Caco-2 (cell line): Measurements from ENCODE around the gene KCNK13. TPM values are rescaled to one million over a fixed set of nuclear protein-coding genes. Genes with fewer than 3 reads are reported as not detected.

Source experiments
- BruUV-seq: library from RNA; stranded (reverse); fragments of 400-500 nt; replicated peaks from 2 replicates; lab custom pipeline; 2021; lab: Mats Ljungman, UMichigan
- CTCF ChIA-PET: fragments of 300-600 bp; sonication (Branson Sonifier 250); formaldehyde crosslinking; loops from one replicate; lab custom pipeline; 2022; ENCODE audit warnings: antibody characterized with exemption; lab: Charles Lee
- POLR2A ChIA-PET: fragments of 300-600 bp; sonication (Branson Sonifier 250); formaldehyde crosslinking; loops from one replicate; lab custom pipeline; 2022; ENCODE audit warnings: antibody characterized with exemption; lab: Charles Lee
- DNase-seq, 2 experiments: peaks; one replicate each; pipeline versions ENCODE4 v3.0.0 to v3.0.0-alpha.2; 2020 to 2022
- H3K27me3 ChIP-seq: replicated peaks from 2 replicates; pipeline ENCODE4 v1.6.0; 2011; ENCODE audit warnings: low read length; ENCODE audit not compliant: control insufficient read depth, insufficient read depth
- H3K36me3 ChIP-seq: 2 replicates; pipeline ENCODE4 v1.5.1; 2011; ENCODE audit warnings: low read length; ENCODE audit not compliant: control insufficient read depth, insufficient read depth
- H3K4me1 ChIP-seq: fragments of 250-450 bp; sonication (Bioruptor Pico); 2 replicates; pipeline ENCODE4 v1.5.1; 2020; ENCODE audit warnings: mild to moderate bottlenecking
- H3K4me3 ChIP-seq: 2 replicates; pipeline ENCODE4 v1.5.1; 2011; ENCODE audit warnings: low read depth, mild to moderate bottlenecking, control low read depth, low read length
- H3K9me3 ChIP-seq: fragments of 250-450 bp; sonication (Bioruptor Pico); 2 replicates; pipeline ENCODE4 v1.5.1; 2020; ENCODE audit warnings: mild to moderate bottlenecking, moderate library complexity
- H3K27ac Mint-ChIP-seq: one replicate; pipeline ENCODE4 v1.8.0; 2022; ENCODE audit warnings: mixed read lengths; ENCODE audit not compliant: unreplicated experiment
- H3K27me3 Mint-ChIP-seq: one replicate; pipeline ENCODE4 v1.8.0; 2022; ENCODE audit warnings: mixed read lengths; ENCODE audit not compliant: insufficient read depth, unreplicated experiment
- H3K36me3 Mint-ChIP-seq: one replicate; pipeline ENCODE4 v1.8.0; 2022; ENCODE audit warnings: mild to moderate bottlenecking, mixed read lengths; ENCODE audit not compliant: insufficient read depth, unreplicated experiment
- H3K4me1 Mint-ChIP-seq: one replicate; pipeline ENCODE4 v1.8.0; 2022; ENCODE audit warnings: low read depth, mixed read lengths; ENCODE audit not compliant: unreplicated experiment
- H3K4me3 Mint-ChIP-seq: one replicate; pipeline ENCODE4 v1.8.0; 2022; ENCODE audit warnings: mild to moderate bottlenecking, moderate library complexity, mixed read lengths; ENCODE audit not compliant: unreplicated experiment
- H3K9me3 Mint-ChIP-seq: one replicate; pipeline ENCODE4 v1.8.0; 2022; ENCODE audit warnings: mixed read lengths; ENCODE audit not compliant: unreplicated experiment
- intact Hi-C: fragments of 100-400 bp; cut with micrococcal nuclease; formaldehyde crosslinking; loops from one replicate; pipeline ENCODE4 v1.10.0; 2022; ENCODE audit not compliant: unreplicated experiment
- total RNA-seq: library from RNA; stranded (reverse); gene quantifications from 2 replicates; pipeline ENCODE4 v1.2.3, GENCODE V29; 2022
- TF ChIP-seq, protein P1 (sequence below), 2 experiments: fragments of 200-600 bp in 1 of 2; IDR thresholded peaks; 1 replicate in 1 of 2; 2 replicates in 1 of 2; pipeline versions ENCODE4 v1.5.1 to v1.8.0; 2011 to 2022; ENCODE audit warnings: antibody characterized with exemption in 1 of 2, control low read depth in 1 of 2, inconsistent platforms in 1 of 2, low read depth in 1 of 2, low read length in 1 of 2, mild to moderate bottlenecking in 1 of 2, moderate library complexity in 1 of 2; ENCODE audit not compliant: insufficient read depth in 1 of 2, severe bottlenecking in 1 of 2, unreplicated experiment in 1 of 2

KCNK13 gene
- total RNA-seq, 1 experiment from 2014 or later = not detected

DNA sequence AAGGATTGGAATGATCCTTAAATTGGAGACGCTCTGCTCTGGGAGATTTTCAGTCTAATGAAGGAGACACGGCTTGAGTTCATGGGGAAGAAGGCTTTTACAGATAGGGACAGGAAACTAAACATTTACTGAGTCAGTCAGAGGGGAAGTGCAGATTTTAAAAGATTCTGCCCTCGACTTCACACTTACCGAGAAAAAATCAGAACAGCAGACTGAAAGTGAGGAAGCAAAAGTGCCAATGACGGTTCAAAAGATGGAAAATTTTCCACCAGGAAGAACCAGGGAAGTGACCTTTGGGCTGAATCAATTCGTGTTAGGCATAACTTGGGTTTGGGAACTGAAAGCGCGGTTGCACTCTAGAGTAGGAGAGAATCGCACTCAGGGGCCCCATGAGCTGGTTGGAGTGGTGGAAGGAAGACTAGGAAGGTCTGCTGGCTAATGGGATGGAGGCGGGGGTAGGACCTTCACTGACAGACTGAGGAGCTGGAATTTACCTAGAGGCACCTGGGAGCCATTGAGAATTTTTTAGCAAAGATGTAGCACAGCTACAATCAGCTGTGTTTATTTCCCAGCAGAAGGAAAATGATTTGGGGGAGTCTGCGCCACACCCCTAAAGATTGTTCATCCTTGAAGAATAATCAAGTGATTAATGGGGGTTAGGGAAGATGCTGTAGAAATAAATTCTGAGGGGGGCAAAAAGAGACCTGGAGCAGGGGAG lies 1.2 kb downstream of the KCNK13 start:
- Mint-ChIP-seq H3K36me3 (no peaks in the 10 kb centered on the region), H3K4me3 (peak overlapping the region; percentile 85), H3K27ac (no peak overlapping the region), H3K9me3 (no peaks in the 10 kb centered on the region), H3K27me3 (peaks cover 35% of the 10 kb centered on the region), H3K4me1 (peaks cover 10% of the 10 kb centered on the region)
- no peaks in the 10 kb centered on the region for H3K36me3 ChIP-seq
- peaks cover 8% of the 10 kb centered on the region; the same call in 1 of the 2 replicates for H3K4me1 ChIP-seq
- H3K4me3 ChIP-seq = no peak overlapping the region
- peaks cover 5% of the 10 kb centered on the region for H3K27me3 ChIP-seq
- TF ChIP-seq, protein P1, sequence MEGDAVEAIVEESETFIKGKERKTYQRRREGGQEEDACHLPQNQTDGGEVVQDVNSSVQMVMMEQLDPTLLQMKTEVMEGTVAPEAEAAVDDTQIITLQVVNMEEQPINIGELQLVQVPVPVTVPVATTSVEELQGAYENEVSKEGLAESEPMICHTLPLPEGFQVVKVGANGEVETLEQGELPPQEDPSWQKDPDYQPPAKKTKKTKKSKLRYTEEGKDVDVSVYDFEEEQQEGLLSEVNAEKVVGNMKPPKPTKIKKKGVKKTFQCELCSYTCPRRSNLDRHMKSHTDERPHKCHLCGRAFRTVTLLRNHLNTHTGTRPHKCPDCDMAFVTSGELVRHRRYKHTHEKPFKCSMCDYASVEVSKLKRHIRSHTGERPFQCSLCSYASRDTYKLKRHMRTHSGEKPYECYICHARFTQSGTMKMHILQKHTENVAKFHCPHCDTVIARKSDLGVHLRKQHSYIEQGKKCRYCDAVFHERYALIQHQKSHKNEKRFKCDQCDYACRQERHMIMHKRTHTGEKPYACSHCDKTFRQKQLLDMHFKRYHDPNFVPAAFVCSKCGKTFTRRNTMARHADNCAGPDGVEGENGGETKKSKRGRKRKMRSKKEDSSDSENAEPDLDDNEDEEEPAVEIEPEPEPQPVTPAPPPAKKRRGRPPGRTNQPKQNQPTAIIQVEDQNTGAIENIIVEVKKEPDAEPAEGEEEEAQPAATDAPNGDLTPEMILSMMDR (IDR thresholded peaks at IDR 0.05; ENCODE audit: insufficient read depth in 1 of 2, low read depth in 1 of 2, low read length in 1 of 2, severe bottlenecking in 1 of 2, unreplicated experiment in 1 of 2) = no peak
- BruUV-seq = no TSS peak
- peaks cover 4% of the 10 kb centered on the region; the same call in 1 of the 2 replicates for H3K9me3 ChIP-seq
- ChIA-PET CTCF (interaction anchor here (0.9 kb wide), 1 partner anchor 109 kb away, joined by 3 read pairs; the partner anchor contains the start of gene EFCAB11), POLR2A (no interaction called here)
- DNase-seq = no peak
- intact Hi-C loops = loop anchor here (5.0 kb wide), 1 partner anchor 174 kb away; no protein-coding TSS in a partner anchor

DNA sequence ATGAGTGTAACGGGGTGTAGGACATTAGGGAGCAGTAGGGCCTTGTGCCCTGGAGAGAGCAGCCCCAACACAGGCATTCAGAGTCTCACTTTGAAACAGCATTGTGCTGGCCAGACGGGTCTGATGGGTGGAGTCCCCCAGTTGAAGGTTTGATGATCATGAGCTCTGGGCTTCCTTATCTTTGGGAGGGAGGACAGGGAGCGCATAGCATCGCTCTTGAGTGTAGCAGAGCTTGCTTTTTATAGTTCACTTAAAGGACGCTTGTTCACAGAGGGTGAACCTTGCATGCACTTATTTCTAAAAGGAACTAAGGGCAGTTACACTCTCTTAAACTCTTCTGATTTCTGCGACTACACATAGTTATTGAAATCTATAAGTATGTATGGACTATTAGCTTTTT lies 10.6 kb downstream of the KCNK13 start:
- no TSS peak for BruUV-seq
- no peaks in the 10 kb centered on the region; the same call in 1 of the 2 replicates for H3K27me3 ChIP-seq
- no peaks in the 10 kb centered on the region for H3K4me1 ChIP-seq
- Mint-ChIP-seq H3K36me3 (no peaks in the 10 kb centered on the region), H3K27me3 (peaks cover 23% of the 10 kb centered on the region), H3K4me3 (no peak overlapping the region), H3K27ac (no peak overlapping the region), H3K9me3 (no peaks in the 10 kb centered on the region), H3K4me1 (no peaks in the 10 kb centered on the region)
- ChIA-PET POLR2A (no interaction called here), CTCF (no interaction called here)
- no peaks in the 10 kb centered on the region for H3K36me3 ChIP-seq
- intact Hi-C loops = no loop called here
- TF ChIP-seq, protein P1 (IDR thresholded peaks at IDR 0.05; ENCODE audit: insufficient read depth in 1 of 2, low read depth in 1 of 2, low read length in 1 of 2, severe bottlenecking in 1 of 2, unreplicated experiment in 1 of 2) = no peak
- no peak for DNase-seq
- no peaks in the 10 kb centered on the region for H3K9me3 ChIP-seq
- H3K4me3 ChIP-seq = no peak overlapping the region

DNA sequence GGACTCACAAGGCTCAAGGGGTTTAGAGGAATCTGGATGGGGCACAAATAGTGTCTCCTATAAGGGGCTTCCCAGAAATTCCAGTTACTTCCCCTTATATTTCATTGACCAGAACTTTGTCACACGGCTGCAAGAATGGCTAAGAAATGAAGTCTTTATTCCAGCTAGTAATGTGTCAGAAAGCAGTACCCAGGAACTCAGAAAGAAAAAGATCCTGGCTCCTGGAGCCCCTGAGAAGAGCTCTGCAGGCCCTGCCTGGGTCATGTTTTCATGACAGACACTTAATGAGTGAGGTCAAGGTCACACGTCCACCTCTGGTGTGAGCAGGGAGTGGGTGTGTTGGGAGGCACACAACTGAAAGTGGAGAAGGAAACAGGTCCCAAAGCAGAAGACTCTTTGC lies 17.8 kb downstream of the KCNK13 start:
- Mint-ChIP-seq H3K4me3 (no peak overlapping the region), H3K36me3 (no peaks in the 10 kb centered on the region), H3K4me1 (no peaks in the 10 kb centered on the region), H3K27me3 (peaks cover 24% of the 10 kb centered on the region), H3K9me3 (no peaks in the 10 kb centered on the region), H3K27ac (no peak overlapping the region)
- intact Hi-C loops = no loop called here
- Histone ChIP-seq H3K27me3 (no peaks in the 10 kb centered on the region), H3K9me3 (0 out of 2 replicates have a peak, but pooled peaks cover 5% of the 10 kb centered on the region), H3K36me3 (no peaks in the 10 kb centered on the region), H3K4me3 (no peak overlapping the region), H3K4me1 (no peaks in the 10 kb centered on the region)
- no TSS peak for BruUV-seq
- no peak for DNase-seq
- POLR2A ChIA-PET = no interaction called here
- TF ChIP-seq, protein P1 (IDR thresholded peaks at IDR 0.05; ENCODE audit: insufficient read depth in 1 of 2, low read depth in 1 of 2, low read length in 1 of 2, severe bottlenecking in 1 of 2, unreplicated experiment in 1 of 2) = no peak
- CTCF ChIA-PET = no interaction called here
